ENCODE data around the gene PRKG1. TPM values are rescaled to one million over a fixed set of nuclear protein-coding genes. Genes with fewer than 3 reads are reported as not detected.
"Not testable (repeated sequence)": the region's sequence is repeated elsewhere in the genome, so short reads cannot be mapped to it uniquely, and the experiment has no call there.

The PRKG1 gene
- total and polyA plus RNA-seq, 7 donors: 4.5 to 49.0 (median 31.7) TPM

DNA sequence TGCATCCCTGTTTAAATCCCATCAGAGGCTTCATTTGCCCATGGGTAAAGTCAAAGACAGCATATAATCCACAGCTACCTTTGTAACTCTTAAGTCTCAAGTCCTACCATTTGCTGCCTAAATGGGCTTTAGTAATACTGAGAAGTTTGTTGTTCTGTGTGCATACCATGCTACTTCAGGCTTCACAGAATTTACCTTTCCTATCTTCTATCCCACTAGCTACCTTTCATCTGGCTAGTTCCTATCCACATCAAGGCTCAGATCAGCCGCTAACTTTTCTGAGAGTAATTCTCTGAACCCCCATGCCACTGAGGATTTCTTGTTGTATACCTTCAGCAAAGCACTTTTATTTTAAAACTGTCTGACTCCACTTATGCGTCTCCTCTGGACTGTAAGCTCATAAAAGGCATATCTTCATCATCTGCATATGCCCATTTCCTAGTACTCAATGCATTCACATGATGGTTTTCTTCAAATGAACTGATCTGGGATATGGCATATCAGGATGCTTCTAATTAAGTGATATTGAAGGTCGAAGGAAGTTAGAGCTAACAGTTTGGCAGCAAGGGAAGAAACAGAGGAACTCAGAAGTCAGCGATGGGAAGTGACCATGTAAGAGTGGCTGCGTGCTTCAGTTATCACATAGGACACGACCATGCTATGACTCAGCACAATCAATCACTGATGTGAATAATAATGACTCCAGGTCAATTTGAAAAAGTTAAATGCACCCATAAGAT lies 955.9 kb downstream of the PRKG1 start:
- Histone ChIP-seq H3K27ac (no peak overlapping the region), H3K9me3 (no peaks in the 10 kb centered on the region), H3K4me3 (no peak overlapping the region), H3K36me3 (ENCODE audit: insufficient read depth in 1 of 2, low read depth in 1 of 2) (no peaks in the 10 kb centered on the region), H3K27me3 (ENCODE audit: insufficient read depth in 3 of 3, low read length in 2 of 3) (no peaks in the 10 kb centered on the region), H3K4me1 (peaks cover 5% of the 10 kb centered on the region)
- WGBS, 3 donors: 70 to 72% (median 71%) methylated on average over 6 of the region's 6 CpGs
- intact Hi-C loops (cut with DNase I): no loop called here
- TF ChIP-seq, protein P1, sequence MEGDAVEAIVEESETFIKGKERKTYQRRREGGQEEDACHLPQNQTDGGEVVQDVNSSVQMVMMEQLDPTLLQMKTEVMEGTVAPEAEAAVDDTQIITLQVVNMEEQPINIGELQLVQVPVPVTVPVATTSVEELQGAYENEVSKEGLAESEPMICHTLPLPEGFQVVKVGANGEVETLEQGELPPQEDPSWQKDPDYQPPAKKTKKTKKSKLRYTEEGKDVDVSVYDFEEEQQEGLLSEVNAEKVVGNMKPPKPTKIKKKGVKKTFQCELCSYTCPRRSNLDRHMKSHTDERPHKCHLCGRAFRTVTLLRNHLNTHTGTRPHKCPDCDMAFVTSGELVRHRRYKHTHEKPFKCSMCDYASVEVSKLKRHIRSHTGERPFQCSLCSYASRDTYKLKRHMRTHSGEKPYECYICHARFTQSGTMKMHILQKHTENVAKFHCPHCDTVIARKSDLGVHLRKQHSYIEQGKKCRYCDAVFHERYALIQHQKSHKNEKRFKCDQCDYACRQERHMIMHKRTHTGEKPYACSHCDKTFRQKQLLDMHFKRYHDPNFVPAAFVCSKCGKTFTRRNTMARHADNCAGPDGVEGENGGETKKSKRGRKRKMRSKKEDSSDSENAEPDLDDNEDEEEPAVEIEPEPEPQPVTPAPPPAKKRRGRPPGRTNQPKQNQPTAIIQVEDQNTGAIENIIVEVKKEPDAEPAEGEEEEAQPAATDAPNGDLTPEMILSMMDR (IDR thresholded peaks at IDR 0.05): no peak
- ATAC-seq: no peak
- no peak for DNase-seq

DNA sequence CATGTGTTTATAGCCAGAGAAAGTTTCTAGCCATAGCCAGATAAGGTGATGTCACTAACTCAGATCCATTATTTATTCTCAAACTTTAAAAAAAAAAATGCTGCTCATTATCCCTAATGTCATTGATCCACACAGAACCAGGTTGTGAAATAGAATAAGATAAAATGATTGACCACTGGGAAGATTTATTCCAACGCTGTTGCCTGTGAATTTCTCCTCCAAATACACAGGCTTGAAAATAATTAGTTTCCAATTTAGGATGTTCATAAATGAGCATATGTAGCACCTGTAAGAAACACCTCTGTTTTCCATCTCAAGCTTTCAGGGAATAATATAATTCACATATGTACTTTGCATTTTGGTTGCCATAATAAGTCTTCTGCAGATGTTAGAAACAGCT lies 956.7 kb downstream of the PRKG1 start:
- DNase-seq: no peak
- intact Hi-C loops (cut with DNase I): no loop called here
- ATAC-seq: no peak
- H3K36me3 ChIP-seq (ENCODE audit: insufficient read depth in 1 of 2, low read depth in 1 of 2): no peaks in the 10 kb centered on the region
- H3K4me1 ChIP-seq: peaks cover 5% of the 10 kb centered on the region
- no peaks in the 10 kb centered on the region for H3K9me3 ChIP-seq
- no peaks in the 10 kb centered on the region for H3K27me3 ChIP-seq (ENCODE audit: insufficient read depth in 3 of 3, low read length in 2 of 3)
- WGBS, 3 donors: 96 to 98% (median 97%) methylated on average over 1 of the region's 1 CpG
- no peak overlapping the region for H3K4me3 ChIP-seq
- H3K27ac ChIP-seq: no peak overlapping the region
- TF ChIP-seq, protein P1 (IDR thresholded peaks at IDR 0.05): no peak

DNA sequence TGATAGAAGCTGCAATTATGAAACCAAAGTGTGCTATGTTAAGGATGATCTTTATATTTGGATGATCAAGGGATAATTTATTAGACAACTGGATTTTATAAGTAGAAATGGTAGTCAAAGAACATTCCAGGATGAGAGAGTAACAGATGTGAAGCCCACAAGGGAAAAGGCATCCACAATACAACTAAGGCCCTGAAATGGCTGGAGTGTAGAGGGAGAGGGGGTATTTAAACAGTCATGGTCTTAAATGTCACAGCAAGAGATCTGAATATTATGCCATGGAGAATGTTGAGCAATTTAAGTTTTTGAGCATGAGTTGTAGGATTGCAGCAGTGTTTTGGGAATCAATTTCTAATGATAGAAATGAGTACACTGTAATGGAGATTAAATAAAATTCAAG lies 957.5 kb downstream of the PRKG1 start:
- no peak overlapping the region for H3K27ac ChIP-seq
- no peaks in the 10 kb centered on the region for H3K9me3 ChIP-seq
- peaks cover 5% of the 10 kb centered on the region for H3K4me1 ChIP-seq
- no peak overlapping the region for H3K4me3 ChIP-seq
- DNase-seq (no peak), ATAC-seq (no peak)
- no peaks in the 10 kb centered on the region for H3K36me3 ChIP-seq (ENCODE audit: insufficient read depth in 1 of 2, low read depth in 1 of 2)
- intact Hi-C loops (cut with DNase I): no loop called here
- TF ChIP-seq, protein P1 (IDR thresholded peaks at IDR 0.05): no peak
- no peaks in the 10 kb centered on the region for H3K27me3 ChIP-seq (ENCODE audit: insufficient read depth in 3 of 3, low read length in 2 of 3)

DNA sequence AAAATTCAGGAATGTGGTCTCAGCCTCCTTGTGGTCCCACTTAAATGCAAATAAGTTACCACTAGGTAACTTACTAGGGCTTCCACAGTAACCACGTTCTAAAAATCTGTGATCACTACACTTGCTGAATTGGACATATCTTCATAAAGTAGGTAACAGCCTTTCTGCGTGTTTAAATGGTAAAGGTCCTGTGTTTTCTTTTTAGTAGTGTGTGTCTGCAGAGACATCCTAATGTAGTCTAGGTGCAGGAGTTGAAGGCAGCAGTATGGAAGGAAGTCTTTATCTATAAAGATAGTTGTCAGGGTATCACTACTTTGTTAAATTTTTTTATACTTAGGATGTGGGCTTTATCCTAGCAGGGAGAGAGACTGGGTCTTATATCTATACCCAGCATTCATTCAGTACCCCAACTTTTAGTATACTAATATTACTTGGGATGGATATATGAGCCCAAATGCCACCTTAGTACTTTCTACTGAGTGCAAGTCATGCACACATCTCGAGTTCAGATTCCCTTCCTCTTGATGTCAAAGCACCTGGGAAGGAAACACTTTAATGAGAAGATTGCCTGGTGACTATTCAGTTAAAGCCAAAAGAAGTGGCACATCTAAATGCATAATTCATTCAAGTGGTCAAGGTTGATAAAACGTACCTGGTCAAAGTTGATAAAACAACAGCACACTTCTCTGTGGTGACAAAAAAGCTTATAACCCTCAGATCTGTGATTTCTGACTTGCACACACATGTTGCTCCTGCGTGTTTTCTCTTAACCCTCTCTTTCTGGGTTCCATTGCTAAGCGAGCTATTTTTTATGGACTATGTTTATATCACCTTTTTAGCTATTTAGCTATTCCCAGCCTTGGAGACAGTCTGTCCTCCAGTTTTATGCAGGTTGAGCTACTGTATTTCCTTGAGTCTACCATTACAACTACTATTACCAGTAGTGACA lies 958.7 kb downstream of the PRKG1 start:
- Histone ChIP-seq H3K4me3 (no peak overlapping the region), H3K27me3 (ENCODE audit: insufficient read depth in 3 of 3, low read length in 2 of 3) (no peaks in the 10 kb centered on the region), H3K4me1 (peaks cover 5% of the 10 kb centered on the region), H3K9me3 (no peaks in the 10 kb centered on the region), H3K36me3 (ENCODE audit: insufficient read depth in 1 of 2, low read depth in 1 of 2) (no peaks in the 10 kb centered on the region), H3K27ac (no peak overlapping the region)
- ATAC-seq: no peak
- TF ChIP-seq, protein P1 (IDR thresholded peaks at IDR 0.05): no peak
- WGBS, 3 donors: 78 to 85% (median 84%) methylated on average over 6 of the region's 6 CpGs
- intact Hi-C loops (cut with DNase I): no loop called here
- DNase-seq: no peak

DNA sequence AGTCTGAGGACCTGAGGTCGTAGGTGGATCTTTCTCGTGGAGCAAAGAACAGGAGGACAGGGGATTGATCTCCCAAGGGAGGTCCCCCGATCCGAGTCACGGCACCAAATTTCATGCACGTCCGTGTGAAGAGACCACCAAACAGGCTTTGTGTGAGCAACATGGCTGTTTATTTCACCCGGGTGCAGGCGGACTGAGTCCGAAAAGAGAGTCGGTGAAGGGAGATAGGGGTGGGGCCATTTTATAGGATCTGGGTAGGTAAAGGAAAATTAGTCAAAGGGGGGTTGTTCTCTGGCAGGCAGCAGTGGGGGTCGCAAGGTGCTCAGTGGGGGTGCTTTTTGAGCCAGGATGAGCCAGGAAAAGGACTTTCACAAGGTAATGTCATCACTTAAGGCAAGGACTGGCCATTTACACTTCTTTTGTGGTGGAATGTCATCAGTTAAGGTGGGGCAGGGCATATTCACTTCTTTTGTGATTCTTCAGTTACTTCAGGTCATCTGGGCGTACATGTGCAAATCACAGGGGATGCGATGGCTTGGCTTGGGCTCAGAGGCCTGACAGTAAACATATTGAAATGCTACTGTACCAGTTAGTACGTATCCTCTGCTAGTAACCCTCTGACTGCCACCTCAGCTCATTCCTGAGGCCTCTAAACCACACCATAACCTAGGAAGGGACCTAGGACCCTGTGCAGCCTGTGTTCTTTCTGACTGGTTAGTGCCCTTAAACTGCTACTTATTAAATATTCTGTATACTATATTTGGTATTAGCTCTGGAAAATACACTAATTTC lies 964.9 kb downstream of the PRKG1 start:
- H3K9me3 ChIP-seq; ATAC-seq; H3K36me3 ChIP-seq (ENCODE audit: insufficient read depth in 1 of 2, low read depth in 1 of 2); H3K4me3 ChIP-seq; DNase-seq; H3K27ac ChIP-seq; H3K27me3 ChIP-seq (ENCODE audit: insufficient read depth in 3 of 3, low read length in 2 of 3); H3K4me1 ChIP-seq; intact Hi-C loops (cut with DNase I): not testable (repeated sequence)
- 83 to 87% (median 86%) methylated on average over 15 of the region's 15 CpGs for WGBS, 3 donors
